C4-2B (cell line): ENCODE data around the gene ZNF565.
"Not testable (repeated sequence)": the region's sequence is repeated elsewhere in the genome, so short reads cannot be mapped to it uniquely, and the experiment has no call there.

Source experiments
- H3K27ac ChIP-seq: fragments of 450-650 bp; 2 replicates; pipeline ENCODE4 v1.5.1; 2017
- ZFX ChIP-seq: fragments of 450-650 bp; IDR thresholded peaks from 2 replicates; pipeline ENCODE4 v1.6.1; 2017
- TF ChIP-seq, protein P1 (sequence below): fragments of 450-650 bp; conservative IDR thresholded peaks from 2 replicates; pipeline ENCODE4 v1.5.1; 2017; ENCODE audit warnings: mild to moderate bottlenecking

Gene ZNF565

DNA sequence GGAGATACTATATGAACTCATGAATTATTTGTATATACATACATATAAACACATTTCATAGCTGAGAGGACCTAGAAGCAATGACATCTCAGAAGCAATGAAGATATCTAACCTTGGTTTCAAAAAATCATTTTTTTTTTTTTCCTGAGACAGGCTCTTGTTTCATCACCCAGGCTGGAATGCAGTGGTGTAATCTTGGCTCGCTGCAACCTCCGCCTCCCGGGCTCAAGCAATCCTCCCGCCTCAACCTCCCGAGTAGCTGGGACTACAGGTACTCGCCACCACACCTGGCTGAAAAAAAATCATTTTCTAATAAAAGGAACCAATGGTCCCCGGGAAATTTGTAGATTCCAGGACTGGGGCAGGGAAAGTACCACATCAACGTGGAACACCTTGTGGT lies 4.0 kb downstream of the ZNF565 start:
- TF ChIP-seq, protein P1, sequence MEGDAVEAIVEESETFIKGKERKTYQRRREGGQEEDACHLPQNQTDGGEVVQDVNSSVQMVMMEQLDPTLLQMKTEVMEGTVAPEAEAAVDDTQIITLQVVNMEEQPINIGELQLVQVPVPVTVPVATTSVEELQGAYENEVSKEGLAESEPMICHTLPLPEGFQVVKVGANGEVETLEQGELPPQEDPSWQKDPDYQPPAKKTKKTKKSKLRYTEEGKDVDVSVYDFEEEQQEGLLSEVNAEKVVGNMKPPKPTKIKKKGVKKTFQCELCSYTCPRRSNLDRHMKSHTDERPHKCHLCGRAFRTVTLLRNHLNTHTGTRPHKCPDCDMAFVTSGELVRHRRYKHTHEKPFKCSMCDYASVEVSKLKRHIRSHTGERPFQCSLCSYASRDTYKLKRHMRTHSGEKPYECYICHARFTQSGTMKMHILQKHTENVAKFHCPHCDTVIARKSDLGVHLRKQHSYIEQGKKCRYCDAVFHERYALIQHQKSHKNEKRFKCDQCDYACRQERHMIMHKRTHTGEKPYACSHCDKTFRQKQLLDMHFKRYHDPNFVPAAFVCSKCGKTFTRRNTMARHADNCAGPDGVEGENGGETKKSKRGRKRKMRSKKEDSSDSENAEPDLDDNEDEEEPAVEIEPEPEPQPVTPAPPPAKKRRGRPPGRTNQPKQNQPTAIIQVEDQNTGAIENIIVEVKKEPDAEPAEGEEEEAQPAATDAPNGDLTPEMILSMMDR: no peak
- no peak for TF ChIP-seq ZFX
- no peak overlapping the region for H3K27ac ChIP-seq

GRCh38 chr19:36209372-36209771 lies 5.1 kb downstream of the ZNF565 start:
- TF ChIP-seq, protein P1: no peak
- H3K27ac ChIP-seq: no peak overlapping the region

- no peak overlapping the region for H3K27ac ChIP-seq
- no peak for TF ChIP-seq ZFX
- TF ChIP-seq, protein P1: no peak
Measured at GRCh38 chr19:36207605-36208252, 6.7 kb downstream of the ZNF565 start.

GRCh38 chr19:36203293-36203692 lies 11.2 kb downstream of the ZNF565 start:
- no peak overlapping the region for H3K27ac ChIP-seq
- TF ChIP-seq ZFX: no peak
- TF ChIP-seq, protein P1: no peak

- no peak overlapping the region for H3K27ac ChIP-seq
- no peak for TF ChIP-seq ZFX
- TF ChIP-seq, protein P1: no peak
Measured at GRCh38 chr19:36201684-36202083, 12.8 kb downstream of the ZNF565 start.

DNA sequence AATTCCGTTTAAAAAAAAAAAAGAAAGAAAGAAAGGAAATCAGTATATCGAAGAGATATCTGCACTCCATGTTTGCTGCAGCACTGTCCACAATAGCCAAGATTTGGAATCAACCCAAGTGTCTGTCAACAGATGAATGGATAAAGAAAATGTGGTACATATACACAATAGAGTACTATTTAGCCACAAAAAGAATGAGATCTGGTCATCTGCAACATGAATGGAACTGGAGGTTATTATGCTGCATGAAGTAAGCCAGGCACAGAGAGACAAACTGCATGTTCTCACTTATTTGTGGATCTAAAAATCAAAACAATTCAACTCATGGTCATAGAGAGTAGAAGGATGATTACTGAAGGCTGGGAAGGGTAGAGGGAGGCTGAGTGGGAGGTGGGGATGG lies 16.3 kb downstream of the ZNF565 start:
- TF ChIP-seq ZFX: no peak
- TF ChIP-seq, protein P1: no peak
- H3K27ac ChIP-seq: no peak overlapping the region

DNA sequence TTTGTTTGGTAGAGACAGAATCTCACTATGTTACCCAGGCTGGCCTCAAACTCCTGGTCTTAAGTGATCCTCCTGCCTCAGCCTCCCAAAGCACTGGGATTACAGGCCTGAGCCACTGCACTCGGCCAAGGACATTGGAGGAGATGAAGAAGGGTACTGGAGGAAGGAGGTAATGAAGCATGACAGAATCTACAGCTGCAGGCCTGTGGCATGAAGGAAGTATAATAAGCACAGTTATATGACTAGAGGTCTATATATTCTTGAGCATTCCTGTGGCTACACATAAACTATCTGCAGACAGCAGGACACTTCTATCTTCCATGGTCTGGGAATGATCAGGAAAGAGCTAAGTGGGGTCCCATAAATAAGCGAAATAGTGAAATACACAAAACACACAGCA lies 18.2 kb downstream of the ZNF565 start:
- H3K27ac ChIP-seq: no peak overlapping the region

DNA sequence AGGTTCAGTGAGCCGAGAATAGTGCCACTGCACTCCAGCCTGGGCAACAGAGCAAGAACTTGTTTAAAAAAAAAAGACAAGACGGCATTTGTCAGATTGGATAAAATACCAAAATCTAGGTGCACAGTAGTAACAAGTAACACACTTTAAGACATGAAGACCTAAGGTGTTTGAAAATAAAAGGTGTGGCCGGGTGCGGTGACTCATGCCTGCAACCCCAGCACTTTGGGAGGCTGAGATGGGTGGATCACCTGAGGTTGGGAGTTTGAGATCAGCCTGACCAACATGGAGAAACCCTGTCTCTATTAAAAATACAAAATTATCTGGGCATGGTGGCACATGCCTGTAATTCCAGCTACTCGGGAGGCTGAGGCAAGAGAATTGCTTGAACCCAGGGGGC lies 27.7 kb downstream of the ZNF565 start:
- H3K27ac ChIP-seq: not testable (repeated sequence)

More for the DNA sequence above, 18.2 kb downstream of the ZNF565 start:
- TF ChIP-seq, protein P1: no peak
- no peak for TF ChIP-seq ZFX
